ENCODE data around the gene HNMT.
A peak's percentile ranks its signal among the peaks of the same experiment; 100 is the strongest.

The HNMT gene

DNA sequence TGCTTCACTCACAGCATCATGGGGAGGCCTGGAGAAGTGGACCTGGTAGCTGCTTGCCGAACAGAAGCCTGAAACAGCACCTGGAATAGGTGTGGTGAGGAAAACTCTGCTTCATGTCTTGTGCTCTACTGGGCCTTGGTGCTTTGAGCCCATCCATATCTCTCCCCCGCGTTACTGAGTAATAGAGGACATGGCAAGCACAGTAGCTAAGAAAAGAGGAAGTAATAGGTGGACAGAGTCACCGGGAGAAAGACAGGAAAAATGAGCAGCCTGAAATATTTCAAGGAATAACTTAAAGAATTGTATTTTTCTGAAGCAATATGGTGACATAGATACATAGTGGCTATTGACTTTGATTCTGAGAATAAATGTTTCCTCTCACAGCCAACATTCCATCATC, 14.0 kb upstream of the HNMT start:
- no peak overlapping the region for H3K4me3 ChIP-seq
- H3K9ac ChIP-seq (ENCODE audit: insufficient read length), result no peak overlapping the region
- H3K9me3 ChIP-seq (ENCODE audit: low read depth, low read length), result no peaks in the 10 kb centered on the region
- no peak for DNase-seq (ENCODE audit: low read depth, low spot score)
- TF ChIP-seq EZH2 (IDR thresholded peaks at IDR 0.05), result no peak
- no peak for TF ChIP-seq POLR2AphosphoS5 (IDR thresholded peaks at IDR 0.05; ENCODE audit: borderline replicate concordance, low read depth, low read length)
- TF ChIP-seq FOXP2 (optimal IDR thresholded peaks at IDR 0.05; ENCODE audit: control extremely low read depth, extremely low read length, insufficient read depth), result no peak
- no peak overlapping the region for H3K27ac ChIP-seq
- H3K36me3 ChIP-seq (ENCODE audit: insufficient read depth, low read length), result no peaks in the 10 kb centered on the region

DNA sequence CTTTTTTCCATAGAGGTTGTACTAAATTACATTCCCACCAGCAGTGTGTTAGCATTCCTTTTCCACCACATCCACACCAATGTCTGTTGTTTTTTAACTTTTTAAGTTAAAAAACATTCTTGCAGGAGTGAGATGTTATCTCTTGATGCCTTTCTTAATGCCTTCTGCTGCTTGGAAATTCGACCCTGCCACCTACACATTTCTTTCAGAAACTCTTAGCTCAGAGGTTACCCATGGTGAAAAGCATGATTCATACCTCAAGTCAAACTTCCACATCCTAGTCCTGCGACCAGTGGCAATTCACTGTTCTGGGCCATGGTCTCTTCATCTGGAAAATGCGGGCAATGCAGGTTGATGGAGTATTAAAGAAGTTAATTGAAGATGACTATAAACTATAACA, 12.7 kb upstream of the HNMT start:
- no peak for DNase-seq (ENCODE audit: low read depth, low spot score)
- no peak overlapping the region for H3K4me3 ChIP-seq
- H3K9me3 ChIP-seq (ENCODE audit: low read depth, low read length), result no peaks in the 10 kb centered on the region
- H3K36me3 ChIP-seq (ENCODE audit: insufficient read depth, low read length), result no peaks in the 10 kb centered on the region
- H3K9ac ChIP-seq (ENCODE audit: insufficient read length), result no peak overlapping the region
- TF ChIP-seq POLR2AphosphoS5 (IDR thresholded peaks at IDR 0.05; ENCODE audit: borderline replicate concordance, low read depth, low read length) (no peak), EZH2 (IDR thresholded peaks at IDR 0.05) (no peak), FOXP2 (optimal IDR thresholded peaks at IDR 0.05; ENCODE audit: control extremely low read depth, extremely low read length, insufficient read depth) (no peak)
- no peak overlapping the region for H3K27ac ChIP-seq

DNA sequence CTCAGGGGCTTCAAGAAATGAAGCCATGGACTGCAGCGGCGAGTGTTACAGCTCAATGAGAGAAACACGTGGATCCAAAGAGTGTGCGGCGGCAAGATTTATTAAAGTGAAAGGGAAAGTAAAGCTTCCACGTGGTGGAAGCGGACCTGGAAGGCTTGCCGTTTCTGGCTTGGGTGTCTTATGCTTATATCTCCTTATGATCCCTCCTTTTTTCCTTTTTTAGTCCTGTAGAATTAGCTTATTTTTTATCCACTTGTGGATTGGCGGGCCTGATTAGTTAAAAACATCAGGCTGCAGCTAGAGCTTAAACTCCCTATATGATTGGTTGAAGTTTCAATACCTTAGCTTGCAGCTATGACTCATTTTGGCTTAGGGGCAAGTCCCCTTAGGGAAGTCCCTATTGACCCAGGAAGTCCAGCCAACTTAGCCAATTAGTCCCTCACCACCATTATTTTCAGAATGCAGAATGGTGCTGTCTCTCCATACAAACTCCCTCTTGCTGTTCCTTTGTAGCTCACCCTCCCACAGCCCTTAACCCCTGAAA, 11.6 kb upstream of the HNMT start:
- H3K4me3 ChIP-seq, result no peak overlapping the region
- H3K36me3 ChIP-seq (ENCODE audit: insufficient read depth, low read length), result no peaks in the 10 kb centered on the region
- no peak overlapping the region for H3K27ac ChIP-seq

DNA sequence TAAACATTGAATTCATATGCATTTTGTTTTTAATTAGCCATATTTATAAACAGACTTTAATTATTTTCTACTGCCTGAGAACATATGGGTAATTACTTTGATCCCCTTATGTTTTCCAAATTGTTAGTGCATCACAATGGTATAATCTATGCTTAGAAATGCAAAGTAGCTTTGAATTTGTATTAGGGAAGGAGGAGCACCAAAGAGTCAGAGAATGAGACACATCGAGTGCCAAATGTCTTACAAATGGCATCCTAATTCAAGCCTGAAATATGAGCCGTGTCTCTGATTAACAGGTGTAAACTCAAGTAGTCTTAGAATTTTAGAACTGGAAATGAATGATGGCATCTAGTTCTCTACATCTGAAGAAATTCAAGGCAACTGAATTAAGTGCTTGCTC, 8.7 kb upstream of the HNMT start:
- no peak overlapping the region for H3K9ac ChIP-seq (ENCODE audit: insufficient read length)
- no peaks in the 10 kb centered on the region for H3K9me3 ChIP-seq (ENCODE audit: low read depth, low read length)
- DNase-seq (ENCODE audit: low read depth, low spot score), result no peak
- H3K4me3 ChIP-seq, result no peak overlapping the region
- no peak for TF ChIP-seq POLR2AphosphoS5 (IDR thresholded peaks at IDR 0.05; ENCODE audit: borderline replicate concordance, low read depth, low read length)
- no peak for TF ChIP-seq EZH2 (IDR thresholded peaks at IDR 0.05)
- no peak for TF ChIP-seq FOXP2 (optimal IDR thresholded peaks at IDR 0.05; ENCODE audit: control extremely low read depth, extremely low read length, insufficient read depth)
- no peak overlapping the region for H3K27ac ChIP-seq
- H3K36me3 ChIP-seq (ENCODE audit: insufficient read depth, low read length), result no peaks in the 10 kb centered on the region

More for the DNA sequence above, 11.6 kb upstream of the HNMT start:
- DNase-seq (ENCODE audit: low read depth, low spot score), result no peak
- TF ChIP-seq EZH2 (IDR thresholded peaks at IDR 0.05) (no peak), POLR2AphosphoS5 (IDR thresholded peaks at IDR 0.05; ENCODE audit: borderline replicate concordance, low read depth, low read length) (no peak), FOXP2 (optimal IDR thresholded peaks at IDR 0.05; ENCODE audit: control extremely low read depth, extremely low read length, insufficient read depth) (no peak)
- H3K9me3 ChIP-seq (ENCODE audit: low read depth, low read length), result no peaks in the 10 kb centered on the region
- H3K9ac ChIP-seq (ENCODE audit: insufficient read length), result no peak overlapping the region

DNA sequence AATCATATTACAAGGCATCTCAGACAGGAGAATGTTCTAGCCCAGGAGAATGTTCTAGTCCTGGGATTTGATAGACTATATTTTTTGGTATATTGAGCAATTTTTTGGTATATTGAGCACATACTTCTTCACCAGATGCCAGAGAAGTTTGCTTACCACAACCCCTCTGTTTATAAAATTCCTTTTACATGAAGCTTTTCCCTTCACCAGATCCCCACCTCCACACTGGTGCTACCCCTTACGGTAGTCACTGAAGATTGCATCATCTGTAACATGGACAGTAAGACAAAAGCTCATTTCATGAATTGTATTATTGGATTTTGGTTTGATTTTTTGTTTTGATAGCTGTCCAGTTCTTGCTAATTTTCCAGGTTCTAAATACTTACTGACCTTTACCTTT, 7.2 kb upstream of the HNMT start:
- no peak for DNase-seq (ENCODE audit: low read depth, low spot score)
- Histone ChIP-seq H3K9ac (ENCODE audit: insufficient read length) (no peak overlapping the region), H3K27ac (no peak overlapping the region), H3K4me3 (no peak overlapping the region), H3K36me3 (ENCODE audit: insufficient read depth, low read length) (no peaks in the 10 kb centered on the region), H3K9me3 (ENCODE audit: low read depth, low read length) (no peaks in the 10 kb centered on the region)
- TF ChIP-seq FOXP2 (optimal IDR thresholded peaks at IDR 0.05; ENCODE audit: control extremely low read depth, extremely low read length, insufficient read depth) (no peak), EZH2 (IDR thresholded peaks at IDR 0.05) (no peak), POLR2AphosphoS5 (IDR thresholded peaks at IDR 0.05; ENCODE audit: borderline replicate concordance, low read depth, low read length) (no peak)

DNA sequence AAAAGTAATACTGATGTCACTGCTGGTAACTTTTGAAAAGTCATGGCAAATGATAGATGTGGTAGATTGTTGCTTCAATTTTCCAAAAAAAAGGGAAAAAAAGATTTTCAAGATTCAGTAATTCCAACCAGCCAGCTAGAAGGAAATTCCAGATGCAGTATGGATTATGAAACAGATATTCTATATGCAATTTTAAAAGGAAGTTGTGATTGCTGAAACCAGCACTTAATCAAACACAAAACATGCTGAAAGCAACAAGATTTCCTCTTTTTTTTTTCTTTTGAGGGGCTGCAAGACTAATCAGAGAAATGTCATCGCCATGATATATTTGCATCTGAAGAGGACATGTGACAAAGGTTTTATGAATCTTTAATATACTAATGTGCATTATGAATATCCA, 5.1 kb upstream of the HNMT start:
- TF ChIP-seq EZH2 (IDR thresholded peaks at IDR 0.05), result no peak
- TF ChIP-seq FOXP2 (optimal IDR thresholded peaks at IDR 0.05; ENCODE audit: control extremely low read depth, extremely low read length, insufficient read depth), result no peak
- no peak; the same call in 1 of the 2 replicates for TF ChIP-seq POLR2AphosphoS5 (IDR thresholded peaks at IDR 0.05; ENCODE audit: borderline replicate concordance, low read depth, low read length)
- H3K9ac ChIP-seq (ENCODE audit: insufficient read length), result no peak overlapping the region
- no peak for DNase-seq (ENCODE audit: low read depth, low spot score)
- H3K36me3 ChIP-seq (ENCODE audit: insufficient read depth, low read length), result no peaks in the 10 kb centered on the region
- no peaks in the 10 kb centered on the region for H3K9me3 ChIP-seq (ENCODE audit: low read depth, low read length)
- 0 out of 2 replicates have a peak overlapping the region, but pooled peaks have one; percentile 5 for H3K4me3 ChIP-seq
- H3K27ac ChIP-seq, result peak overlapping the region; percentile 35; the same call in 1 of the 2 replicates

DNA sequence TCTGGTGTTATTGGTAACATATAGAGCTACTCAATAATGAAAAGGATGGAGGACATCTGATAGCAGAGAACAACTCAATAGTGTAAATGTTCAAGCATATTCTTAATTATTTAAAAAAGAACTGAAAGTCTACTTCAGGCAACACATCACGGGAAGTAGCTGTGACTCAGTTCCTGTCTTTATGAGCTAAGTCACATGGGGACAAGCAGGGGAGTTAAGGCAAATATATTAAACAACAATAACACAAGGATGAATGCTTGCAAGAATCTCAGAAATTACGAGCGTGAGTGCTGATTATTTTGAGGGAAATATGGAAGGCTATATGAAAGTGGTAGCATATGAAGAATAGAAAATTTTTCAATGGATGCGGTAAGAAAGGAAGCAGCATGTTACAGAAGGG, 4.0 kb upstream of the HNMT start:
- no peak for TF ChIP-seq EZH2 (IDR thresholded peaks at IDR 0.05)
- TF ChIP-seq FOXP2 (optimal IDR thresholded peaks at IDR 0.05; ENCODE audit: control extremely low read depth, extremely low read length, insufficient read depth), result no peak
- no peak for TF ChIP-seq POLR2AphosphoS5 (IDR thresholded peaks at IDR 0.05; ENCODE audit: borderline replicate concordance, low read depth, low read length)
- H3K27ac ChIP-seq, result no peak overlapping the region
- H3K4me3 ChIP-seq, result no peak overlapping the region
- no peaks in the 10 kb centered on the region for H3K9me3 ChIP-seq (ENCODE audit: low read depth, low read length)
- no peaks in the 10 kb centered on the region for H3K36me3 ChIP-seq (ENCODE audit: insufficient read depth, low read length)
- DNase-seq (ENCODE audit: low read depth, low spot score), result no peak
- H3K9ac ChIP-seq (ENCODE audit: insufficient read length), result no peak overlapping the region

DNA sequence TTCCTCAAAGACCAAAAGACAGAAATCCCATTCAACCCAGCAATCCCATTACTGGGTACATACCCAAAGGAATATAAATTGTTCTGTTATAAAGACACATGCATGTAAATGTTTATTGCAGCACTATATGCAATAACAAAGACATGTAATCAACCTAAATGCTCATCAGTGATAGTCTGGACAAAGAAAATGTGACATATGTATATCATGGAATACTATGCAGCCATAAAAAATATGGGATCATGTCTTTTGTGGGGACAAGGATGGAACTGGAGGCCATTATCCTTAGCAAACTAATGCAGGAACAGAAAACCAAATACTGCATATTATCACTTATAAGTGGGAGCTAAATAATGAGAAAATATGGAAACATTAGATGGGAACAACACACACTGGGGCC, 2.7 kb upstream of the HNMT start:
- Histone ChIP-seq H3K4me3 (no peak overlapping the region), H3K27ac (no peak overlapping the region), H3K9ac (ENCODE audit: insufficient read length) (no peak overlapping the region), H3K36me3 (ENCODE audit: insufficient read depth, low read length) (no peaks in the 10 kb centered on the region), H3K9me3 (ENCODE audit: low read depth, low read length) (no peaks in the 10 kb centered on the region)
- TF ChIP-seq POLR2AphosphoS5 (IDR thresholded peaks at IDR 0.05; ENCODE audit: borderline replicate concordance, low read depth, low read length) (no peak), FOXP2 (optimal IDR thresholded peaks at IDR 0.05; ENCODE audit: control extremely low read depth, extremely low read length, insufficient read depth) (no peak), EZH2 (IDR thresholded peaks at IDR 0.05) (no peak)
- DNase-seq (ENCODE audit: low read depth, low spot score), result no peak

DNA sequence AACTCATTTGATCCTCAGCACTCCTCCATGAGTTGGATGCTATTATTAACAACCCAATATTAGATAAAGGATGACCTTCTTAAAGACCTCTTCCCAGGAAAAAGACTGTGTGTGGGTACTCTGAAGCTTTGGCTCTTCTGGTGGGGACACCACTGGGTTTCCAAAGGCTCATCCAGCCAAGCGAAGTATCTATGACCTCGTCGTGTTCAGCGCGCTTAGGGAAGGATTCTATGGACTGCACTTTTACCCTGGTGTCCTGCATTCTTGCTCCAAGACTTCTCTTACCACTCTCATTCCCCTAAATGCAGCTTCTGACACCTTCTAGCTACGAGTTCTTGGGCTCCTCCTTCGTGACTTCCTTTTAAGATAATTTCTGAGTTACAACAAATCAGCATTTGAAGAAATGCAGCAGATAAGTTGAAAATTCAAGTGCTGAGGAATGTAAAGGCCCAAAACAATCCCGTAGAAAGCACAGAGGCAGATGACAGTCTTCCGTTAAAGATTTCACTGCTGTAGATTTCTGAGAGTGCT, 673 bp upstream of the HNMT start:
- Histone ChIP-seq H3K9me3 (ENCODE audit: low read depth, low read length) (no peaks in the 10 kb centered on the region), H3K36me3 (ENCODE audit: insufficient read depth, low read length) (no peaks in the 10 kb centered on the region), H3K27ac (peak overlapping the region; percentile 92), H3K4me3 (peak overlapping the region; percentile 84), H3K9ac (ENCODE audit: insufficient read length) (peak overlapping the region; percentile 69)
- TF ChIP-seq POLR2AphosphoS5 (IDR thresholded peaks at IDR 0.05; ENCODE audit: borderline replicate concordance, low read depth, low read length) (no peak), EZH2 (IDR thresholded peaks at IDR 0.05) (no peak), FOXP2 (optimal IDR thresholded peaks at IDR 0.05; ENCODE audit: control extremely low read depth, extremely low read length, insufficient read depth) (no peak)
- no peak for DNase-seq (ENCODE audit: low read depth, low spot score)
